ENCODE measurements around the gene CLEC1A.

DNA sequence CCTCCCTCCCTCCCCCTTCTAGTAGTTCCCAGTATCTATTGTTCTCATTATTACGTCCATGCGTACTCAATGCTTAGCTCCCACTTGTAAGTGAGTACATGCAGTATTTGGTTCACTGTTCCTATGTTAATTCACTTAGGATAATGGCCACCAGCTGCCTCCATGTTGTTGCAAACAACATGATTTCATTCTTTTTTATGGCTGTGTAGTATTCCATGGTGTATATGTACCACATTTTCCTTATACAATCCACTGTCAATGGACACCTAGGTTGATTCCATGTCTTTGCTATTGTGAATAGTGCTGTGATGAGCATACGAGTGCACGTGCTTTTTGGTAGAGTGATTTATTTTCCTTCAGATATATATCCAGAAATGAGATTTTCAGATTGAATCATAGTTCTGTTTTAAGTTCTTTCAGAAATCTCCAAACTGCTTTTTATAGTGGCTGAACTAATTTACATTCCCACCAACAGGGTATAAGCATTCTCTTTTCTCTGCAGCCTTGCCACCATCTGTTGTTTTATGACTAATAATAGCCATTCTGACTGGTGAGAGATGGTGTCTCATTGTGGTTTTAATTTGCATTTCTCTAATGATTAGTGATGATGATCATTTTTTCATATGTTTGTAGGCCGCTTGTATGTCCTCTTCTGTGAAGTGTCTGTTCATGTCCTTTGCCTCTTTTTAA lies 49.1 kb upstream of the CLEC1A start:
- TF ChIP-seq CTCF (conservative IDR thresholded peaks at IDR 0.05 in 1 of 2, IDR thresholded peaks at IDR 0.05 in 1 of 2; ENCODE audit: low read depth in 1 of 2, low read length in 2 of 2), result no peak
- TF ChIP-seq EZH2 (IDR thresholded peaks at IDR 0.05; ENCODE audit: low read length, missing control alignments), result no peak
